ENCODE data around the gene TULP4. TPM values are rescaled to one million over a fixed set of nuclear protein-coding genes. Genes with fewer than 3 reads are reported as not detected.

TULP4 gene
- total and polyA plus RNA-seq, 7 donors: 2.4 to 142 (median 98.7) TPM

- intact Hi-C loops (cut with DNase I): no loop called here
- TF ChIP-seq POLR2AphosphoS5 (IDR thresholded peaks at IDR 0.05) (no peak), CTCF (IDR thresholded peaks at IDR 0.05) (no peak), POLR2A (IDR thresholded peaks at IDR 0.05) (no peak), EP300 (IDR thresholded peaks at IDR 0.05) (no peak)
- Histone ChIP-seq H3K36me3 (no peaks in the 10 kb centered on the region), H3K4me3 (no peak overlapping the region), H3K27ac (no peak overlapping the region), H3K4me1 (peaks cover 0 to 31% (median 13%) of the 10 kb centered on the region in 4 donors), H3K27me3 (no peaks in the 10 kb centered on the region), H3K9me3 (no peaks in the 10 kb centered on the region)
- DNase-seq: no peak
Measured at GRCh38 chr6:158322400-158322723, 10.1 kb downstream of the TULP4 start.

- Histone ChIP-seq H3K4me1 (peaks cover 0 to 31% (median 13%) of the 10 kb centered on the region in 4 donors), H3K36me3 (no peaks in the 10 kb centered on the region), H3K4me3 (no peak overlapping the region), H3K27ac (no peak overlapping the region), H3K9me3 (no peaks in the 10 kb centered on the region), H3K27me3 (no peaks in the 10 kb centered on the region)
- WGBS, 2 donors: 57 to 66% methylated on average over 11 of the region's 11 CpGs
- intact Hi-C loops (cut with DNase I): no loop called here
- DNase-seq: no peak
- TF ChIP-seq EP300 (IDR thresholded peaks at IDR 0.05) (no peak), CTCF (IDR thresholded peaks at IDR 0.05) (no peak), POLR2AphosphoS5 (IDR thresholded peaks at IDR 0.05) (peak in 1 of 4 donors; percentile 28), POLR2A (IDR thresholded peaks at IDR 0.05) (no peak)
Measured at GRCh38 chr6:158322724-158323560, 10.7 kb downstream of the TULP4 start.

GRCh38 chr6:158323561-158323958 lies 11.3 kb downstream of the TULP4 start:
- intact Hi-C loops (cut with DNase I): no loop called here
- 90 to 94% methylated on average over 2 of the region's 2 CpGs for WGBS, 2 donors
- no peak overlapping the region for H3K27ac ChIP-seq
- H3K4me3 ChIP-seq: no peak overlapping the region
- TF ChIP-seq CTCF (IDR thresholded peaks at IDR 0.05) (no peak), POLR2A (IDR thresholded peaks at IDR 0.05) (no peak), POLR2AphosphoS5 (IDR thresholded peaks at IDR 0.05) (no peak), EP300 (IDR thresholded peaks at IDR 0.05) (no peak)
- H3K4me1 ChIP-seq: peaks cover 0 to 31% (median 13%) of the 10 kb centered on the region in 4 donors
- no peaks in the 10 kb centered on the region for H3K27me3 ChIP-seq
- no peaks in the 10 kb centered on the region for H3K9me3 ChIP-seq
- H3K36me3 ChIP-seq: no peaks in the 10 kb centered on the region
- no peak for DNase-seq

GRCh38 chr6:158324136-158324535 lies 11.9 kb downstream of the TULP4 start:
- Histone ChIP-seq H3K4me1 (peaks cover 0 to 31% (median 13%) of the 10 kb centered on the region in 4 donors), H3K36me3 (no peaks in the 10 kb centered on the region), H3K27ac (no peak overlapping the region), H3K4me3 (no peak overlapping the region), H3K27me3 (no peaks in the 10 kb centered on the region), H3K9me3 (no peaks in the 10 kb centered on the region)
- intact Hi-C loops (cut with DNase I): no loop called here
- WGBS, 2 donors: 88 to 90% methylated on average over 5 of the region's 5 CpGs
- no peak for TF ChIP-seq EP300 (IDR thresholded peaks at IDR 0.05)
- TF ChIP-seq POLR2AphosphoS5 (IDR thresholded peaks at IDR 0.05): no peak
- no peak for TF ChIP-seq POLR2A (IDR thresholded peaks at IDR 0.05)
- no peak for TF ChIP-seq CTCF (IDR thresholded peaks at IDR 0.05)
- no peak for DNase-seq

Measured in sigmoid colon (tissue), 7 donors.